Activated CD4-positive, alpha-beta memory T cell treated with anti-CD3 and anti-CD28 coated beads for 36 hours (primary cell): ENCODE results near the gene FYCO1. TPM values are rescaled to one million over a fixed set of nuclear protein-coding genes. Genes with fewer than 3 reads are reported as not detected.

ENCODE experiments used
- CTCF ChIA-PET: fragments of 350-600 bp; sonication (Branson Sonifier 250); formaldehyde crosslinking; loops from one replicate; lab custom pipeline; 2021; ENCODE audit warnings: antibody characterized with exemption, inconsistent platforms; lab: Charles Lee
- POLR2A ChIA-PET: fragments of 350-600 bp; sonication (Branson Sonifier 250); formaldehyde crosslinking; loops from one replicate; lab custom pipeline; 2021; ENCODE audit warnings: antibody characterized with exemption; lab: Charles Lee
- DNase-seq: peaks from one replicate; pipeline ENCODE4 v3.0.0-alpha.2; 2020
- H3K27ac Mint-ChIP-seq: one replicate; pipeline ENCODE4 v1.8.0; 2021; ENCODE audit warnings: mixed read lengths
- H3K27me3 Mint-ChIP-seq: one replicate; pipeline ENCODE4 v1.8.0; 2021; ENCODE audit warnings: mixed read lengths
- H3K36me3 Mint-ChIP-seq: one replicate; pipeline ENCODE4 v1.8.0; 2021; ENCODE audit warnings: mixed read lengths
- H3K4me1 Mint-ChIP-seq: one replicate; pipeline ENCODE4 v1.8.0; 2021; ENCODE audit warnings: low read depth, mixed read lengths
- H3K4me3 Mint-ChIP-seq: one replicate; pipeline ENCODE4 v1.8.0; 2021; ENCODE audit warnings: mild to moderate bottlenecking, mixed read lengths
- H3K9me3 Mint-ChIP-seq: one replicate; pipeline ENCODE4 v1.8.0; 2021; ENCODE audit warnings: mixed read lengths
- intact Hi-C: fragments of 100-400 bp; cut with micrococcal nuclease; formaldehyde crosslinking; loops from one replicate; pipeline ENCODE4 v1.15.1; 2023
- total RNA-seq, 2 experiments: library from RNA; stranded (reverse); gene quantifications; one replicate each; pipeline ENCODE4 v1.2.3, GENCODE V29; 2021

Gene FYCO1
- total RNA-seq, 2 experiments from 2014 or later: 13.7 to 14.0 TPM

DNA sequence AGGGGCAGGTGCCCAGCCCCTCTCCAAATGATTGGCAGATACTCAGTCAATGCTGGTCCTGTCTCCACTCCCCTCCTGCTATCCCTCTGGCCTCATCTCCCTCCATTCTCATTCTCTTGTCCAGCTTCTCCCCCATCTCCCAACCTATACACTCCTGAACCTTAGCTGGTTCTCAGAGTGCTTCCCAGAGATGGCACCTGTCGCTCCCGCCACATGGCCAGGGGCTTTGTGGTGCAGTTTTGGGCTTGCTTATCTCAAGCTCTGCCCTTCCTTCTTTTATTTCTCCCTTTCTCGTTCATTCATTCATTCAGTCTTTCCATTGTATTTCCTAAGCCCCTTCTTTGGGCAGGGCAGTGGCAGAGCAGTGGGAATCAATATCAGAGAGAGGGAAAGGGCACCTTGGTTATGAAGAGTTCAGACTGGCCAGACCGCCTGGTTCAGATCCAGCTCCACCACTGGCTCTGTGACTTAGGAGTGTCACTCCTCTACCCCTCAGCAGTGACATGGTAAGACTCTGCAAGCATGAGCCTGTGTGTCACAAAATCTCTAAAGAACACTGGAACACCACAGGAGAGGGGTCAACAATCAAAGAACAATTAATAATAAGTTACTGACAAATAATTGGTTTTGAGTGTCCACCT lies 72.6 kb downstream of the FYCO1 start:
- Mint-ChIP-seq H3K4me3 (no peak overlapping the region), H3K27ac (no peak overlapping the region), H3K9me3 (no peaks in the 10 kb centered on the region), H3K27me3 (no peaks in the 10 kb centered on the region), H3K36me3 (peaks cover 49% of the 10 kb centered on the region), H3K4me1 (peaks cover 14% of the 10 kb centered on the region)
- POLR2A ChIA-PET: no interaction called here
- DNase-seq: no peak
- intact Hi-C loops: no loop called here
- CTCF ChIA-PET: interaction anchor here (0.7 to 2.3 kb wide), 5 partner anchors 8 to 162 kb away, joined by 3 to 13 read pairs (median 5); no protein-coding TSS in a partner anchor

DNA sequence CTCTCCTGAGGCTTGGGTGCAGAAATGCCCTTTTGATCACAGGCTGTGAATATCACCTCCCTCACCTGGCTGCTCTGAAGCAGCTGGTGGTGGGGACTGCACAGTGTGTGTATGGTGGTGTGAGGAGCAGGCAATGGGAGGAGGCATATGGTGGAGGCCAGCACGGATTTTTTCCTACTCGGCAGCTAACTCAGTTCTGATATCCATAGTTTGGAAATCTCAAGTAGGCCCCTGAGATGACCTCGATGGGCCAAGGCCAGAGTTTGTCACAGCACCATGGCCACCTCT lies 73.6 kb downstream of the FYCO1 start:
- Mint-ChIP-seq H3K4me3 (no peak overlapping the region), H3K27ac (no peak overlapping the region), H3K9me3 (no peaks in the 10 kb centered on the region), H3K27me3 (no peaks in the 10 kb centered on the region), H3K36me3 (peaks cover 41% of the 10 kb centered on the region), H3K4me1 (peaks cover 16% of the 10 kb centered on the region)
- POLR2A ChIA-PET: no interaction called here
- DNase-seq: no peak
- intact Hi-C loops: no loop called here
- CTCF ChIA-PET: interaction anchor here (0.6 to 1.9 kb wide), 2 partner anchors 17 to 88 kb away, joined by 5 to 7 read pairs; no protein-coding TSS in a partner anchor

DNA sequence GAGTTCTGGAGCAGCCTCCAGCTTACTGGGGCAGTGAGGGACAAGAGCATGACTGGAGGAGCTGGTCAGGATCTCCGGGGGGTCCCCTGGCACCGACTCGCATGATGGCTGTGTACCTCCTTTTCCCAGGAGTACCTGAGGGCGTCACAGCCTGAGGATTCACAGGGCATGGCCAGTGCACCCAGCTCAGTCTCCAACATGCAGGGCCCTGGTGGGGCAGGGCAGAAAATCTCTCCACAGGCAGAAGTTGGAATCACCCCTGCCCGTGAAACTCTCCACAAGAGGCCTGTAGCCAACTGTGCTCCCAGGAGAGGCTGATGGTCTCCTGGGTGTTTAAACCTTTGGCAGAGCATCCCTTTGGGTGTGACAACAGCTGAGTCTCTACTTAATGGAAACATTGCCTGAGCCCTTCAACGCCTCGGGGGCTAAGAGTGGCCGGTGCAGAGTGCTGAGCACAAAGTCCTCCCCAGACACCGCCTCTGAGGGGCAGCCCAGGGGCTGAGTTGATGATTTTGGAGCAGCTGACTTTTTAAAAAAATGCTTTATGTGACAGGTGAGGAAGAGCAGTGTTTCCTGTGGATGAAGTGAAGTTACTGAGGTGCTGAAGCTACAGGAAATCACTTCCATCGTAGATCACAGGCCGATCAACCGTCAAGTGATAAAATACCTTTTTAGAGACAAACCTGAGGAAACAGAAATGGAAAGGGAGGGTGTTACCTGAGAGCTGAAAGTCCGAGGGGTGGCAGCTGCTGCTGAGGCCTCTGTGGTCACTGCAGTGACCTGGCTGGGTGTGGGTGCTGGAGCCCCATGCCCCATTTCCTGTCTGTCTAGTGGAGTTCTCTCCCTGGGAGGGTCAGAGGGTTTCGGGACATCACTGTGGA lies 74.2 kb downstream of the FYCO1 start:
- H3K4me1 Mint-ChIP-seq: peaks cover 22% of the 10 kb centered on the region
- intact Hi-C loops: no loop called here
- no peak for DNase-seq
- ChIA-PET POLR2A (interaction anchor here (0.6 kb wide), 1 partner anchor 41 kb away, joined by 3 read pairs; no protein-coding TSS in a partner anchor), CTCF (interaction anchor here (0.6 to 2.8 kb wide), 6 partner anchors 7 to 265 kb away, joined by 3 to 15 read pairs (median 6); no protein-coding TSS in a partner anchor)
- no peaks in the 10 kb centered on the region for H3K9me3 Mint-ChIP-seq
- no peak overlapping the region for H3K4me3 Mint-ChIP-seq
- peaks cover 41% of the 10 kb centered on the region for H3K36me3 Mint-ChIP-seq
- H3K27me3 Mint-ChIP-seq: no peaks in the 10 kb centered on the region
- H3K27ac Mint-ChIP-seq: no peak overlapping the region

DNA sequence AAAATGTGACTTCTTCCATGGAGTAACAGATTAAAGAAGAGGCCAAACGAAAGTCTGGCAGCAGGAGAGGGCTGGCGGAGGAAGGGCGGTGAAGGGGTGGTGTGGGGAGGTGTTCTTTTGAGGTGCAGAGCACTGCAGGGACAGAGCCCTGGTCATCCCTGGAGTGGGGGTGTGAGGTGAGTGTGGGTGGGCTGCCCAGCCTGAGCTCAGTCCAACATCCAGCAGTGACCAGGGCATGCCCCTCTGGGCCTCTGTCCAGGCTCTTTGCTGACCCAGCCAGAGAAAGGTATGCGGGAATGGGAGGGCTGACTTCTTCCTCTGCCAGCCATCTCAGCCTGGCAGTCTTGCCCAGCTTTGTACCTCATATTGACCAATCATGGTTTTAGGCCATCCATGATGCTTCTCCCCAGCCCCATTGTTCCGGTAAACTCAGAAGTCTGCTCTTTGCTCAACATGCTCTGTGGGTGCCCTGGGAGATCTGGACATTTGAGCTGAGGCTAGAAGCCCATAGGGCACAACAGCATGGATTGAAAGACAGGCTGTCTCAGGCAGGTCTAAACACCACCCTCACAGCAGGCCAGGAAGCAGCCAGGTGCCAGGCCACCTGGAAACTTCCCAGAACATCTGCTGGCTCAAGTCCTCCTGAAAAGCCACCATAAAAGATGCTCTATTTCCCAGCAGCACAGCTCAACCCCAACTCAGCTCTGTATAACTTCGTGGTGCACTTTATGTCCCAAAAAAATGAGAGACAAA lies 78.3 kb downstream of the FYCO1 start:
- no peak for DNase-seq
- H3K9me3 Mint-ChIP-seq: no peaks in the 10 kb centered on the region
- peaks cover 24% of the 10 kb centered on the region for H3K36me3 Mint-ChIP-seq
- ChIA-PET CTCF (no interaction called here), POLR2A (no interaction called here)
- intact Hi-C loops: loop anchor here (5.0 kb wide), 4 partner anchors 225 to 455 kb away; partner anchors contain the start of gene CCR5
- H3K4me1 Mint-ChIP-seq: peaks cover 41% of the 10 kb centered on the region
- H3K27ac Mint-ChIP-seq: no peak overlapping the region
- no peak overlapping the region for H3K4me3 Mint-ChIP-seq
- peaks cover 13% of the 10 kb centered on the region for H3K27me3 Mint-ChIP-seq

DNA sequence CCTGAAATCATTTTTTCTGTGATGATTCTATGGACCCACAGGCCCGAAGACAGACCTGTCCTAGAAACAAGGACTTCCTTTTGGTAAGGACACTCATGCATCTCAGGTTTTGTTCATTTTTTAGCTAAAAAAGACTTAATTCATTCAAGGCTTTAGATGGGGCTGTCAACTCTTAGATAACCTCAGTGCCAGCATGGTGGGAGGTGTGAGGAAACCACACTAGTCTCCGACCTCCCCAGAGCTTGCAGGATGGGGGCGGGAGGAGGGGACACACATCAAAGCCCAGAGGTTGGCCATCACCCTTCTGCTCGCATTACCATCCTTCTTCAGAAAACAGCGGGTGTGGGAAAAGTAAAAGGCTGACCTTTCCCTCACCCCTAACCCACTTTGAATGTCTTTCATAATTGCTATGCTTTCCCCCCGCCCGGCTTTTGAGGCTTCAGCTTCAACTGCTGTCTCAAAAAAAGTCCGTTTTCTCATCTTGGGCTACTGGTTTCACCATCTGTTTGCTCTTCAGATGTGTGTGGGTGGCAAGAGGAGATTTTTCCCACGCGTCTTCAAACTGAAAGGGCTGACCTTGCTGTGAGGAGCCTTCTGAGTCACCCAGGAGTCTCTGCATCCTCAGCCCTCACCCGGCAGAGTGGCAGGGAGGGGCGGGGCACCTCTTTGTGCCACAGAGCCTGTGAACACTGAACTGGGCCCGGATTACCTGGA lies 79.9 kb downstream of the FYCO1 start:
- ChIA-PET CTCF (interaction anchor here (0.6 to 1.4 kb wide), 3 partner anchors 13 to 256 kb away, joined by 4 to 6 read pairs (median 4); no protein-coding TSS in a partner anchor), POLR2A (interaction anchor here (0.5 to 1.3 kb wide), 5 partner anchors 51 to 222 kb away, joined by 3 to 9 read pairs (median 3); no protein-coding TSS in a partner anchor)
- Mint-ChIP-seq H3K36me3 (peaks cover 15% of the 10 kb centered on the region), H3K27ac (peak overlapping the region; percentile 61), H3K4me3 (peak overlapping the region; percentile 46), H3K9me3 (no peaks in the 10 kb centered on the region), H3K4me1 (peaks cover 44% of the 10 kb centered on the region), H3K27me3 (peaks cover 19% of the 10 kb centered on the region)
- peak; percentile 91 for DNase-seq
- intact Hi-C loops: loop anchor here (1.0 to 5.0 kb wide), 7 partner anchors 34 to 457 kb away; partner anchors contain the start of gene CCR5

DNA sequence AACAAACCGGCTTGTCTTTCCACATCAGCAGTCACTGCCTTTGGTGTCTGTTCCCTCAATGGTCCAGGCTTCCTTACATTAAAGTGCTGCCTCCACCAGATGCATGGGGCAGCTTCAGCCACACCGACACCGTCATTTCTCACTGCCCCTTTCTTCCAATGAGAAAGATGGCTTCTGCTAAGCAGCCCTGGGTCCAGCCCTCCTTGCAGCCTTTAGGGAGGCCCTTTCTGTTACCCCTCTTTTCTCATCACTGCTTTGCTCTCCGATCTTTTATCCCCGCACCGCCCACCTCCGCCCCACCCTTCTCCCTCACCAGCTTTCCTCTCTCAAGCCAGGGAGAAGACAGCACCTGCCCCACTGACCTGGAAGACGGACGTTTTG lies 80.6 kb downstream of the FYCO1 start:
- H3K9me3 Mint-ChIP-seq: no peaks in the 10 kb centered on the region
- no peak for DNase-seq
- intact Hi-C loops: loop anchor here (1.0 to 5.0 kb wide), 5 partner anchors 34 to 457 kb away; partner anchors contain the start of gene CCR5
- POLR2A ChIA-PET: interaction anchor here (0.5 to 1.3 kb wide), 4 partner anchors 50 to 221 kb away, joined by 3 to 9 read pairs (median 4); no protein-coding TSS in a partner anchor
- peaks cover 13% of the 10 kb centered on the region for H3K36me3 Mint-ChIP-seq
- peak overlapping the region; percentile 61 for H3K27ac Mint-ChIP-seq
- CTCF ChIA-PET: interaction anchor here (1.3 to 1.4 kb wide), 2 partner anchors 14 to 255 kb away, joined by 4 read pairs; no protein-coding TSS in a partner anchor
- H3K4me3 Mint-ChIP-seq: peak overlapping the region; percentile 46
- peaks cover 44% of the 10 kb centered on the region for H3K4me1 Mint-ChIP-seq
- H3K27me3 Mint-ChIP-seq: peaks cover 23% of the 10 kb centered on the region

DNA sequence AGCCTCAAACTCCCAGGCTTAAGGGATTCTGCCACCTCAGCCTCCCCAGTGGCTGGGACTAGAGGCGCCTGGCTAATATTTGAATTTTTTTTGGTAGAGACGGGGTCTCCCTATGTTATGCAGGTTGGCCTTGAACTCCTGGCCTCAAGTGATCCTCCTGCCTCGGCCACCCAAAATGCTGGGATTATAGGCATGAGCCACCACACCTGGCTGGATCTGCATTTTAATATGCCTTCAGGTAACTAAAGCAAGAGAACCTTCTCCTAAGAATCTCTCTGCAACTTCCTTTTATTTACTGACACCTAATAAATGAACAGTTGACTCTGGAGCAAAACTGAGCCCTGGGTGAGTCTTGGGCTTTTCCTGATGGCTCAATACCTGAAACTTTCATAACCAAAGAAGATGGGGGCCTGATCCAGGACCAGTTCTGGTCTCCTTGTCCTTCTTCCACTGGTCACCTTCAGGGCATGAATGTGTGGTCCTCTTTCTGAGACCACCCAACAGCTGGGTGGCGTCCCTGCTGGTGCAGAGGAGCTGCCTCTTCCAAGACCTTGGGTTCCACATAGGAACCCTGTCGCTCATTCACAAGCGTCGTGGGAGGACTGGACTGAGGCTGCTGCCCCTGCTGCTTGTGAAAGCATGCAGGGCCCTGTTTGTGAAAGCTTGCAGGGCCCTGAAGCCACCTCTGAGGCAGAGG lies 81.1 kb downstream of the FYCO1 start:
- intact Hi-C loops: loop anchor here (1.0 to 5.0 kb wide), 5 partner anchors 33 to 458 kb away; partner anchors contain the start of gene CCR5
- DNase-seq: no peak
- CTCF ChIA-PET: no interaction called here
- Mint-ChIP-seq H3K36me3 (peaks cover 13% of the 10 kb centered on the region), H3K4me1 (peaks cover 44% of the 10 kb centered on the region), H3K4me3 (no peak overlapping the region), H3K27ac (no peak overlapping the region), H3K27me3 (peaks cover 26% of the 10 kb centered on the region), H3K9me3 (no peaks in the 10 kb centered on the region)
- POLR2A ChIA-PET: no interaction called here

DNA sequence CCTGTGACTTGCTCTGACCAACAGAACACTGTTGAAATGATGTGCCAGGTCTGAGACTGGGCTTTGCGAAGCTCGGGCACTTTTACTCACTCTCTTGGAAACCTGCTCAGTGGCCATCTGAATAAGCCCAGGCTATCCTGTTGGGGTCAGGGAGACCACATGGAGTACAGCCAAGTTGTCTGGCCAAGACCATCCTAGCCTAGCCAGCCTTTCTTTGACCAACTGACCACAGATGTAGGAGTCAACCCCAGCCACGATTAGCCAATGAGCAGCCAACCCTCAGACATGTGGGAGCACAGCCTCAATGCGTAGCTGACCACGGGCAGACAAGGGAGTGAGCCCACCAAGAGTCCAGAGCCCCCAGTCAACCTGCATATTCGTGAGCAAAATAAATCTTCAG lies 83.2 kb downstream of the FYCO1 start:
- intact Hi-C loops: no loop called here

DNA sequence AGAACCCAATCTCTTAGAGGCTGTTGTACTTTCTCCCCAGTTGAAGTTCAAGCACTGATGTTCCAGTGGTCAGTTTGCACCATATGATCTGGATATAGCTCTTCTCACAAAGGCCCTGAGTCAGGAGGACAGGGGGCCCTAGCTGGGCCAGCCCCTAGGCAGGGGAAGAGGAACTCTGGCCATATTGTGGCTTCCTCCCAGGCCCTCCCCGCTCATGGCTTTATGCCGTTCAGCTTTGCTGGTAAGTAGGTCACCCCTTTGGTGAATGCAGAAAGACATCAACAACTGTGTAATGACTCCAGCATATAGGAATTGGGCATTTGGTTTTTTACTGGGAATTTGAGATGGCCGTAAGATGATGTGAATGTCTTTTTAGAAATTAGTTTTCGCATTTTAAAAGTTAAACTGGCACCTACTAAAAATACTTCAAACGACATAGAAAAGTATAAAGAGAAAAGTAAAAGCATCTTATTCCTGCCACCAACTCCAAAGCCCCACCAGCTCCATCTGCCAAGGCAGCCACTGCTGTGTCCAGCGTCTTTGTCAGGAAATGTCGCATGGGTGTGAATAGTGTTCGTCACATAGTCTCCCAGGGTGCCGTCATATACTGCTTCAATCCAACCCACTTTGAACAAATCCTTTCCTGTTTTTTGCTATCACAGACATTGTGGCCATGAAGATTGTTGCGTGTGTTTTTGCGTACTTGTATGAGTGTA lies 84.0 kb downstream of the FYCO1 start:
- Mint-ChIP-seq H3K9me3 (no peaks in the 10 kb centered on the region), H3K36me3 (peaks cover 3% of the 10 kb centered on the region), H3K27me3 (peaks cover 26% of the 10 kb centered on the region), H3K4me3 (no peak overlapping the region), H3K4me1 (peaks cover 41% of the 10 kb centered on the region), H3K27ac (no peak overlapping the region)
- ChIA-PET POLR2A (interaction anchor here (0.5 kb wide), 1 partner anchor 937 kb away, joined by 4 read pairs; no protein-coding TSS in a partner anchor), CTCF (no interaction called here)
- no peak for DNase-seq
- intact Hi-C loops: no loop called here

More for the DNA sequence above, 83.2 kb downstream of the FYCO1 start:
- Mint-ChIP-seq H3K4me1 (peaks cover 44% of the 10 kb centered on the region), H3K4me3 (no peak overlapping the region), H3K36me3 (peaks cover 3% of the 10 kb centered on the region), H3K27ac (no peak overlapping the region), H3K27me3 (peaks cover 26% of the 10 kb centered on the region), H3K9me3 (no peaks in the 10 kb centered on the region)
- ChIA-PET CTCF (interaction anchor here (1.3 kb wide), 1 partner anchor 166 kb away, joined by 3 read pairs; no protein-coding TSS in a partner anchor), POLR2A (no interaction called here)
- DNase-seq: no peak

DNA sequence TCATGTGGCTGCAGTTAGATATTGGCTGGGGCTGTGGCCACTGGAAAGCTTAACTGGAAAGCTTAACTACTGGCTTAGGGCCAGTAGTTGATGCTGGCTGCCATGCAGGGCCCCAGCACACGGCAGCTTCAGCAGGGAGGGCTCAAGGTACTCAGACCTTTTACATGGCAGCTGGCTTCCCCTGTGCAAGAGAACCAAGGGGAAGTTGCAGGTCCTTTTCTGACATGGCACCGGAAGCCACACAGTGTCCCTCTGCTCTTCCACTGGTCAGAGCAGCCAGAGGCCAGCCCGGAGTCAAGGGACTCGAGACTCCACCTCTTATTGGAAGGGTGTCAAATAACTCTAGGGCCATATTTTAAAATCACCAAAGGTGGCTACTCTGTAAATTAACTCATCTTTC lies 84.7 kb downstream of the FYCO1 start:
- CTCF ChIA-PET: interaction anchor here (0.9 kb wide), 1 partner anchor 28 kb away, joined by 3 read pairs; no protein-coding TSS in a partner anchor
- intact Hi-C loops: no loop called here
- Mint-ChIP-seq H3K27me3 (peaks cover 26% of the 10 kb centered on the region), H3K36me3 (peaks cover 3% of the 10 kb centered on the region), H3K9me3 (no peaks in the 10 kb centered on the region), H3K4me1 (peaks cover 33% of the 10 kb centered on the region), H3K4me3 (no peak overlapping the region), H3K27ac (no peak overlapping the region)
- POLR2A ChIA-PET: interaction anchor here (0.9 kb wide), 1 partner anchor 111 kb away, joined by 4 read pairs; no protein-coding TSS in a partner anchor
- no peak for DNase-seq
